NCI-H1417 (cell line): ENCODE results near the gene HLA-G.

ENCODE experiments used
- DNase-seq, 3 experiments: peaks; one replicate each; lab custom pipeline; 2025; lab: John Stamatoyannopoulos, UW

Gene HLA-G

GRCh38 chr6:29816030-29816429, 11.6 kb upstream of the HLA-G start:
- DNase-seq = no peak

DNA sequence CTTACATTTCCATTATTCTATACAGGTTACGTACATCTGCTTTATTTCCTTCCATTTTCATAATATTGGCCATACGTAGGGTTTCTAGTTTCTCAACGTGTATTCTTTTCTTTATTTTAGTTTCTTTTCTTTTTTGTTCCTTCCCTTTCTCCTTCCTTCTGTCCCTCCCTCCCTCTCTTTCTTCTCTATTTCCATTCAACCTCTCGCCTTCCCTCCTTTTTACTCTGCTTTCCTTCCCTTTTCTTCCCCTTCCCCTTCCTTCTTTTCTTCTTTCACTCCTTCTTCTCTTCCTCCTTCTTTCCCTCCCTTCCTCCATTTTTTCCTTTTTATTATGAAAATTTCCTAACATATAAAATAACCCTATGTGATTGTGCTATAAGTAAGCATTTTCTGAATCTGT, 8.7 kb upstream of the HLA-G start:
- DNase-seq = no peak

DNA sequence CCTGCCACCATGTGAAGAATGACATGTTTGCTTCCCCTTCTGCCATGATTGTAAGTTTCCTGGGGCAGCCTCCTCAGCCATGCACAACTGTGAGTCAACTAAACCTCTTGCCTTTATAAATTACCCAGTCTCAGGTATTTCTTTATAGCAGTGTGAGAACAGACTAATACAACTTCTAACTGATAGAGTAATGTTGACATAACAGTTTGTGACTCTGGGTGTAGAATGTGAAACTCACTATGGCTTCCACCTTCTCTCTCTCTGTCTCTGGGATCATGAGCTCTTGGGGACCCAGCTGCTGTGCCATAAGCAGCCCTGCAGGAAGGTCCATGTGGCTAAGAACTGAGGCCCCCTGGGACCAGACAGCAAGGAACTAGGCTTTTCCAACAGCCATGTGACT, 3.5 kb upstream of the HLA-G start:
- no peak for DNase-seq

DNA sequence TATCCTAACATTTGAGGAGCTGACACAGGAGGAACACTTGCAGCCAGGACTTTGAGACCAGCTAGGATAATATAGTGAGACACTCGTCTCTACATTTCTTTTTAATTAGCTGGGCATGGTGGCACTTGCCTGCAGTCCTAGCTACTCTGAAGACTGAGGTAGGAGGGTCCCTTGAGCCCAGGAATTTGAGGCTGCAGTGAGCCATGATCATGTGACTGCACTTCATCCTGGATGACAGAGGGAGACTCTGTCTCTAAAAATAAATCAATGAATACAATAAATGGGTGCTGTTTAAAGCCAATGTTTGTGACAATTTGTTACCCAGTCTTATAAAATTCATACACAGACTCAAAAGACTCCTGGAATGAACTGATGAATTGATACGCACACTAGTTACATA, 1.8 kb upstream of the HLA-G start:
- no peak for DNase-seq

GRCh38 chr6:29826271-29826670, 1.4 kb upstream of the HLA-G start:
- DNase-seq = no peak

- DNase-seq = no peak
Observed at GRCh38 chr6:29828471-29828797, 809 bp downstream of the HLA-G start.

- no peak for DNase-seq
Observed at GRCh38 chr6:29829766-29830165, 2.1 kb downstream of the HLA-G start.

DNA sequence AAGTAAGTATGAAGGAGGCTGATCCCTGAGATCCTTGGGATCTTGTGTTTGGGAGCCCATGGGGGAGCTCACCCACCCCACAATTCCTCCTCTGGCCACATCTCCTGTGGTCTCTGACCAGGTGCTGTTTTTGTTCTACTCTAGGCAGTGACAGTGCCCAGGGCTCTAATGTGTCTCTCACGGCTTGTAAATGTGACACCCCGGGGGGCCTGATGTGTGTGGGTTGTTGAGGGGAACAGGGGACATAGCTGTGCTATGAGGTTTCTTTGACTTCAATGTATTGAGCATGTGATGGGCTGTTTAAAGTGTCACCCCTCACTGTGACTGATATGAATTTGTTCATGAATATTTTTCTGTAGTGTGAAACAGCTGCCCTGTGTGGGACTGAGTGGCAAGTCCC, 2.8 kb downstream of the HLA-G start:
- DNase-seq = no peak

GRCh38 chr6:29831776-29832175, 4.2 kb downstream of the HLA-G start:
- no peak for DNase-seq

GRCh38 chr6:29834564-29835436, 7.2 kb downstream of the HLA-G start:
- peak in 1 of 3 experiments; percentile 27 for DNase-seq

DNA sequence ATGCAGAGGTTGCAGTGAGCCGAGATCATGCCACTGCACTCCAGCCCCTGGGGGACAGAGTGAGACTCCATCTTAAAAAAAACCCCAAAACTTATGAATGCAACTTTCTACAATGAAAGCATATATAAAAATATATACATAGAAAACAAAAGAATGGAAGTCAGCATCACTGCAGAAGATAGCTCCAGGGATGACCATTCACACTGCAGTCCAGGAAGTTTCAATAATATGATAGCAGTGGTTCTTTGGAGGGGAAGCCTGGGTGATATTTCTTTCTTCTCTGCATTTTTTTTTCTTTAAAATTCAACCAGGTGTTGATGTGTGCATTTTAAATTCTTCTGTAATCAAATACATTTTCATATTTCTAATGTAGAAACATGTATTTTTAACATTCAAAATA, 12.3 kb downstream of the HLA-G start:
- DNase-seq = no peak

DNA sequence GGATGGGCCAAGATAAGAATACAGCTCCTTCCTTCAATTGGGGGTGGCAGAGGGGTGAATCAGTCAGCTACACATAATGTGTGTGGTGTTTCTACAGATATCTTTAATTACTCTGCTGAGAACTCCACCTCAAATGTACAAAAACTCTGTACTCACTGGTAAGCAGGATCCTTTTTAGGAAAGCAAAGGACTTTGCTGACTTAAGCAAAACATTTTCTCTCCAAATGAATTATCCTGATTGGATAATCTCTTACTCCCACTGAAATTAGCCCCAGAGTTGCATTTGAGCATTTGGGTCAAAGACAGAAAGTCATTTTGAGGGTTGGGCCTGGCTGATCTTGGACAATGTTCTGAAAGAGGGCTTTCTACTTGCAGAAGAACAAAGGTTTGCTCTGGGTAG, 13.4 kb downstream of the HLA-G start:
- DNase-seq = no peak

DNA sequence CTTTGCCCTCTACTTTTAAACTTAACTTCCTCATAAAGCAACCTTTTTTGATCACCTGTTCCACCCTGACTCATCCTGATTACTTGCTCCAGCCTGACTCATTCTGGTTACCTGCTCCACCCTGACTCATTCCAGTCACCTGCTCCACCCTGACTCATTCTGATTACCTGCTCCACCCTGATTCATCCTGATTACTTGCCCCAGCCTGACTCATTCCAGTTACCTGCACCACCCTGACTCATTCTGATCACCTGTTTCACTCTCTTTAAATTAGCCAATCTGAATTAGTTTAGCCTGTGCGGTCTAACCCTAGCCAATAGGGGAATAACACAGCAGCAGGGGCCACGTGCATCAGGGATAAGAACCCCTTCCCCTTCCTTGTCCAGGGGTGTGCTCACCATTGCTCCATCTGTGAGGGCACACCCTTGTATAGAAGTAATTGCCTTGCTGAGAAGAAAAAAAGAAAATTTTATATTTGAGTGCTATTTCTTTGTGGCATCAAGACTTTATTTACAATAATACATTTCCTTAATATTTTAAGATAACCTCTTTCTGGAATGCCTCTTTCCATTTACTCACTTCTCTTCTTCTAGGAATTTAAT, 17.9 kb downstream of the HLA-G start:
- DNase-seq = no peak

GRCh38 chr6:29847871-29848630, 20.4 kb downstream of the HLA-G start:
- peak; percentile 53 to 78 (median 64) for DNase-seq

DNA sequence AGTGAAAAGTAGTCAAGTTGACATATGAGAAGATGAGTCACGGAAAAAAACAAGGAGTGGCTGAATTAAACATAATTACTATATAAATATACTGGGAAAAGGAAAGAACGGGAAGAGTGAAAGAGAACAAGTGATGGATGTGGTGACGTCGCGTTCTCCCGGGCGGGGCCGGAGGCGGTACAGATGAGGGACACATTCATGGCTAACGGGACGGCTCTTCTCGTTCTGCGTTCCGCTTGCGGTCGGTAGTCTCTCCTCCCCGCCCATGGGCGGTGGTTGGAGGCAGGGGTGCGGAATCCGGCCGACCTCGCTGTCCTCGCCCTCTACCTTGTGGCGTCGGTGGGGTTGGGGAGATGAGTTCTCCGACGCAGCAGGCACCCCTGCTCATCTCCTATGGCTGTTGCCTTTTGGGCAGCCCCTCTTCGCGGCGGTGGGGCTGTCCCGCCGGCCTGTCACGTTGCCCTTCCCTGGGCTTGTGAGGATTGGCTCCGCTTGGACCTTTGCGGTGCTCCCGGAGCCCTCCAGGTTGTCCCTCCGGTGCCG, 22.5 kb downstream of the HLA-G start:
- no peak for DNase-seq

DNA sequence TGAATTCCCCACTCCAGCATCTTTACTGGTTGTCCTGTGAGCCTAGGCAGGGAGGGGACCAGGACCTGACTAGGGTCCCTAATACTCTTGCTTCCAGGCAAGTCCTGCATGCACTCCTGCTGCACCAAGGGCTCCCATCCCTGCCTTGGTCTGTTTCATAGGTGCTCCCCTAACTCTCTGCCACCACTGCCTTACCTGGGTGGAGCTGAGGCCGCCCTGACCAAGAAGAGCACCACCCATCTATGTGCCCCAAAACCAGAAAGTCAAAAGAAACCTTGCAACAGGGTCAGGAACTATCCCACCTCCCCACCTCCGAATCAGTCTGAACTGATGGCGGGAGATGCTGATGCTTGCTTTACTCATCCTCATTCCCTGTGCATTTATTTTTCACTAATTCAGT, 23.6 kb downstream of the HLA-G start:
- no peak for DNase-seq

DNA sequence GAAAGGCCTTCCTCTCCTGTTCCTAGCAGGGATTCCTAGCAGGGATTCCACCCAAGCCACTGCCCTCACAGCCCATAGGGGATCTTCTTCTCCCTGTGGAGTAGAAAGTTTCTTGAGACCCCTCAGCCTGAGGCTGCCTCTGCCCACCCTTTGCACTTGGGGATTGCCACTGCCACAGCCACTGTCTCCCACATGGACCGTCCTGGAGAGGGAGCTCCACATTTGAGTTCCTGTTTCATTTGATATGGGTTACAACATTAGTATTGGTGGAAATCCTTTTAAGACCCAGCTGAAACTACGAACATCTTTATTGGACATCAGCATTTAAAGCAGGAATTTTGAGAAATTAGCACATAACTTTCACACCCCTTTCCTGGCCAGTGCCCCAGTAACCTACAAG, 25.6 kb downstream of the HLA-G start:
- DNase-seq = no peak

GRCh38 chr6:29858006-29858405, 30.4 kb downstream of the HLA-G start:
- DNase-seq = no peak

- DNase-seq = no peak
Observed at GRCh38 chr6:29861521-29862255, 34.1 kb downstream of the HLA-G start.

DNA sequence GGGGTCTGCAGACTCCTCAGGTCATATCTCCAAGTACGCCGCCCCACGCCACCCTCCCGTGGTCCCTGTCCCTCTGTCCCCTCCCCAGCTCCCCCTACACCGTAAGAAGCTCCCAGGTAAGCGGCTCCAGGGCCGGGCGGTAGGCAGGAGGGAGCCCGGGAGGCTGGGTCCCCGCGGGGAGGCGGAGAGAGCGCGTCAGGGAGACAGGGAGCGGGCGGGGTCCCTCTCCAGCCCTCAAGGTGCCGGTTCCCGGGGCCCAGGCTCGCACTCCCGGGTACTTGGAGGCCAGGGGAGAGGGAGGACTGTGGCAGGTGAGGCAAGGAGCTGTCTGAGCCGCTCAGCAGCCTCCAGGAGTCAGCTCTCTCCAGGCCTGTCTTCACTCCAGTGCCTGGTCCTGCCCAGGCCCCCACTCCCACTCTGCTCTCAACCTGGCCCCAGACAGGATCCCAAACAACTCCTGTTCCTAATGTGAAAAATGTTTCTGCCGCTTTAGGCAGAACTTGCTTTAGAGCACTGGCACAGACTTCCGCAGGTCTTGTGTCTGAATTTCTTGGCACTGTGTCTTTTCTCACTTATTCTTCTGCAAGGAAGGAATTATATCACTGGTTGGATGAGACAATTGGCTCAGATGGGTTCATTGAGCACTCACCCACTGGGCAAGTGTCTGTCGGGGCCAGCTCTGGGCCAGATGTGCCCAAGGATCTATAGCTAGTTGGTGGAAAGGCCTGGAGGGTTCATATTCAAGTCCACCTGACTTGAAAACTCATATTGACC, 36.6 kb downstream of the HLA-G start:
- no peak for DNase-seq

DNA sequence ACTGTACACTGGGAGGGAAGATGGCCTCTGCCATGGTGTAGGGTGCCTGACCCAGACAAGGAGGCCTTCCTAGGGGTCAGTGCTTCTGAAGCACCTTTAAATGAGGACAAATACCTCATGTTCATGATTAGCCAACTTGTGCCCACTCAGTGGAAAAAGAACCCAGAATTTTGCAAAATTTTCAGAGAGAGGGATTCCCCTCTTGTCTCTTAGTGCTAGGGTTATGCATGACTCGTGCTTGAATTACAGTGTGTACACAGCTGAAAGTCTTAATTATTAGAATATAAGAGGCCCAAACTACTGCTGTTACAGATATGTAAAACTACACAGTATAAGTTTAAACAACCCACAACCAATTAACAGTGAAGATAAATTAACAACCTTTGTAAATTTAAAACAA, 38.0 kb downstream of the HLA-G start:
- DNase-seq = no peak
